Inferior parietal cortex (tissue), 1 donor: Measurements from ENCODE around the gene RNF145.
"Not testable (repeated sequence)": the region's sequence is repeated elsewhere in the genome, so short reads cannot be mapped to it uniquely, and the experiment has no call there.

Experiments used
- DNase-seq: peaks from one replicate; pipeline ENCODE4 v3.0.0-alpha.2; 2016; ENCODE audit errors: extremely low spot score

Gene RNF145, protein sequence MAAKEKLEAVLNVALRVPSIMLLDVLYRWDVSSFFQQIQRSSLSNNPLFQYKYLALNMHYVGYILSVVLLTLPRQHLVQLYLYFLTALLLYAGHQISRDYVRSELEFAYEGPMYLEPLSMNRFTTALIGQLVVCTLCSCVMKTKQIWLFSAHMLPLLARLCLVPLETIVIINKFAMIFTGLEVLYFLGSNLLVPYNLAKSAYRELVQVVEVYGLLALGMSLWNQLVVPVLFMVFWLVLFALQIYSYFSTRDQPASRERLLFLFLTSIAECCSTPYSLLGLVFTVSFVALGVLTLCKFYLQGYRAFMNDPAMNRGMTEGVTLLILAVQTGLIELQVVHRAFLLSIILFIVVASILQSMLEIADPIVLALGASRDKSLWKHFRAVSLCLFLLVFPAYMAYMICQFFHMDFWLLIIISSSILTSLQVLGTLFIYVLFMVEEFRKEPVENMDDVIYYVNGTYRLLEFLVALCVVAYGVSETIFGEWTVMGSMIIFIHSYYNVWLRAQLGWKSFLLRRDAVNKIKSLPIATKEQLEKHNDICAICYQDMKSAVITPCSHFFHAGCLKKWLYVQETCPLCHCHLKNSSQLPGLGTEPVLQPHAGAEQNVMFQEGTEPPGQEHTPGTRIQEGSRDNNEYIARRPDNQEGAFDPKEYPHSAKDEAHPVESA

DNA sequence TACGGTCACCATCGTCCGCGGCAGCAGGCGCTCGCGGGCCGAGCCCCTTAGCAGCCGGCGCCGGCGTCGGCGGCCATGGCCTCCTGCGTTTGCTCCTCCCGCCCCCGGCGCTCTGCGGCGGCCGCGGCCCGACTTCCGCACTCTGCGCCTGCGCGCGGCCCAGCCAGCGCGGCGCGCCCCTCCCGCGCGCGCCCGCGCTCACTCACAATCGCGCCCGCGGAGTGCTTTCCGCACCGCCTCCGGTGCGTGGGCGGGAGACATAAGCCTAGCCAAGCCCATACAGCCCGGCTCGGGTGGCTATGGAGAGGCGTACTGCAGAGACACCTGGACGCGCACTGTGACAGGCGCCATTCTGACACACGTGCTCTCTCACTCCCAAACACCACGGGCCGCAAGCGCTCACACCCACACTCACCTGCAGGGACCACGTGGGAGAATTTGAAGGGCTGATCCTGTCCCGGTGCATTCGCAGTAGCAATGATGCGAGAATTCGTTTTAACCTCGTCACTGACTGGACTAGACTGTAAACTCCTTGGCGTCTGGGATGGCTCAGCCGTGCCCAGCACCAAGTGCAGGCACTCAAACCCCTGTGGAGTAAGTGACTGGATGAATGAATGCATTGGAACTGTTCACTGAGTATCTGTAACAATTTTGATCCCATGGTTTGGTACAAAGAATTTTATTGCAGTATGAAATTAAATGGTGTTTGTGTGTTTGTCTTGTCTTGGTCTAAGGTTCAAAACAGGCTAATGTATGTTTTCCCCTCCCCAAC, at the start of gene RNF145:
RNF145 (minus strand) TSS at position 116 of the 772 bp plus-strand sequence. CDS start 5,936 bp downstream, outside the sequence.
- DNase-seq: peak; percentile 75

DNA sequence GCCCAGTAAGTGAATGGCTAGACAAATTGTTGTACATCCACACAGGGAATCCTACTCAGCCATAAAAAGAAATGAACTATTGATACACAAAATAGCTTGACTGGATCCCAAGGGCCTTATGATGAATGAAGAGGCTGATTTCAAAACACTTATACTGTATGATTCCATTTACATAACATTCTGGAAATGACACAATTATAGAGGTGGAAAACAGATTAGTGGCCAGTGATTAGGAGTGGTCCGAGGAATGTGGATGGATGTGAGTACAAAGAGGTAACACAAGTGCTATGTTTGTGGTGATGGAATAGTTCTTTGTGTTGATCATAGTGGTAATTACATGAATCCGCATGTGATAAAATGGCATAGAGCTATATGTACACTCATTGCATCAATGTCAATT, 49.0 kb upstream of the RNF145 start:
- DNase-seq: no peak

DNA sequence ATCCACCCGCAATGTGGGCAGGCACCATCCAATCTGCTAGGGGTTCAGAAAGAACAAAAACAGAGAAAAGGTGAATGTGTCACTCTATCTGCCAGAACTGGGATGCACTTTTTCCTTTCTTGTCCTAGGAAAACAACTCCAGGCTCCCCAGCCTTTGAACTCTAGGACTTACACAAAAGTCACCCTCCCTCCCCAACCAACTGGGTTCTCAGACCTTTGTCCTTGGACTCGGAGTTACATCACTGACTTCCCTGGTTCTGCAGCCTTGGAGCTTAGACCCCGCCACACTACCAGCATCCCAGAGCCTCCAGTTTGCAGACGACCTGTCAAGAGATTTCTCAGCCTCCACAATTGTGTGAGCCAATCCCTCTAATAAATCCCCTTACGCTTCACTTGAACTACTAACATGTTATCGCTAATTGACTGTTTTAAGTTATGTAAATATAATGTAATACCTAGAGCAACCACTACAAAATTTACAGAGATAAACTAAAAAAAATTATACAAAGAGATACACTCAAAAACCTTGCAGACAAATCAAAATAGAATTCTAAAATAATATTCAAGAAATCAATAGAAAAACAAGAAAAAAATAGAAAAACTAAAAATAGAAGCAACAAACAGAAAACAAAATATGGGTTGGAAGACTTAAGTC, 48.4 kb upstream of the RNF145 start:
- DNase-seq: no peak

DNA sequence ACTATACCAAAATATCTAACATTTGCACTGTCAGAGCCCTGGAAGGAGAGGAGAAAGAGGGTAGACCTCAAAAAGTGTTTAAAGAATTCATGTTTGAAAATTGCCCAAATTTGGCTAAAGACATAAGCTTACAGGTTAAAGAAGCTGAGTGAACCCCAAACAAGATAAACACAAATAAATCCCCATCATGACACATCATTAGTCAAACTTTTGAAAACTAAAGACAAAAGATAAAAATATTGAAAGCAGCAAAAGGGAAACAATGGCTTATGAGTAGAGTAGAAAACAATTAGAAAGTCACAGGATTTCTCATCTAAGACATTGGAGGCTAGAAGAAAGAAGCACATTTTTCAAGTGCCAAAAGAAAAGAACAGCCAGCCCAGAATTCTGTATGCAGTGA, 47.7 kb upstream of the RNF145 start:
- DNase-seq: no peak

DNA sequence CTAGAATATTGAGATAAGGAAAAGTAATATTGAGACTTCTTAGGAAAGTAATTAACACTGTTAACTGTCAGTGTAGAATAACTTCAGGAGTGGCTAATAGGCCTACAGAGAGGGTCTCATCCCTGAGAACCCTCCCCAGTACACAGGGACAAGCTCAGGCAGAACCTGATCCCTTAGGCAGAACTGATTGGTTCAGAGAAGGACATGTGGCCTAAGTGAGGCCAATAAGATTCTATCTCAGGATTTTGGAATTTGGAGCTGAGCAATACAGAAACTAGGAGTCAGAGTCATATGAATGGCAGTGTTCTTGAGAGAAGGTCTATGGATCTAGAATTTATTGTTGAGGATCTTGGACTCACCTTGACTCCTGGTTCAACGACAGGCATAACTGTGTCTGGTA, 42.8 kb upstream of the RNF145 start:
- DNase-seq: no peak

DNA sequence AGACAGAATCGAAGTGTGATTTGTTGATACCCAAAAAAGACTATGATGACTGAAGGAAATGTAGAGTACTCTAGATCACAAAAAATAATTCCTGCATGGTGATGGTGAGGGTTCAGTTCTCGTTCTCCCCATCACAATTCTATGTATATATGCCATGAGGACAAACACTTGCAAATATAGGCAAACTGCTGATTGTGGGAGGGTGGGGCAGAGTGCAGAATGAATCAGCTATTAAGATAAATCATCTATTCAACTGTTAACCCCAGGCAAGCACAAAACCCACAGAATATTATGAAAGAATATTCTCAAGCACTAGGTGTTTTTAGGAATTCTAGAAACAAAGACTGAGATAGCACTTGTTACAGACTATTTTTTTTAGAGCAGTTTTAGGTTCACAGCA, 39.8 kb upstream of the RNF145 start:
- no peak for DNase-seq

DNA sequence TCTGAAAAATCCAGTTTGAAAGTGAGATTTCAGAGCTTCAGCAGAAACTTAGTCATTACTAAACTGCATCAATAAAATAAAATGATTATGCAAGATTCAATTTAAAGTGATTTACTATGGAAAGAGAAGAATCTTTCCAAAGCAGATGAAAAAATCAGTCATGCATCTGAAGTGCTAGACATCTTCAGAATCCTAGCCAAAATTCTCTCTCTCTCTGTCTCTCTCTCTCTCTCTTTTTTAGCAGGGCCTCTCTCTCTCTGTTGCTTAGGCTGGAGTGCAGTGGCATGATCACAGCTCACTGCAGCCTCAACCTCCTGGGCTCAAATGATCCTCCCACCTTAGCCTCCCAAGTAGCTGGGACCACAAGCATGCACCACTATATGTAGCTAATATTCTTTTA, 35.5 kb upstream of the RNF145 start:
- no peak for DNase-seq

DNA sequence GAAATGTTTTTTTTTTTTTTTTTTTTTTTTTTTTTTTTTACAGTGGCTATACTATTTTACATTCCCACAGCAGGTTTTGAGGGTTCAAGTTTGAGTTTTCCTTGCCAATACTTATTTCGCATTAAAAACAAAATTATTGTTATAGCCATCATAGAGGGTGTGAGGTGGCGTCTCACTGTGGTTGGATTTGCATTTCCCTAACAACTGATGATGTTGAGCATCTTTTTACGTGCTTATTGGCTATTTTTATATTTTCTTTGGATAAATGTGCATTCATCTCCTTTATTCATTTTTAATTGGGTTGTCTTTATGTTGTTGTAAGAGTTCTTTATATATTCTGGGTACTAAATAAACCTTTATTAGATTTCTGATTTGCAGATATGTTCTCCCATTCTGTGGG, 34.8 kb upstream of the RNF145 start:
- DNase-seq: no peak

DNA sequence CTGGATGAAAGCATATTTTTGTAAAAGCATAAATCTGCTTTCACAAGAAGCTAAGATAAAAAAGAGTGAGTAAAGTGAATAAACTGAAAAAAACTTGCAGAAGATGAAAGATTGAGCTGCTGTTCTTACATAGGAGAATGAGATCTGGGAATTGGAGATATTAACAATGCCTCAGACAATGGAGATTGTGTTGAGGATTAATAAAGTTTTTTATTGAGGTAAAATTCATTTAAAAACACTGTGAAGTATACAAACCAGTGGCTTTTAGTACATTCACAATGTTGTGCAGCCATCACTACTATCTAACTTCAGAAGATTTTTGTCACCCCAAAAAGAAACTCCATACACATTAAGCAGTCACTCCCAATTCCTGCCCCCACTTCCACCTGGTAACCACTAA, 34.0 kb upstream of the RNF145 start:
- DNase-seq: no peak

DNA sequence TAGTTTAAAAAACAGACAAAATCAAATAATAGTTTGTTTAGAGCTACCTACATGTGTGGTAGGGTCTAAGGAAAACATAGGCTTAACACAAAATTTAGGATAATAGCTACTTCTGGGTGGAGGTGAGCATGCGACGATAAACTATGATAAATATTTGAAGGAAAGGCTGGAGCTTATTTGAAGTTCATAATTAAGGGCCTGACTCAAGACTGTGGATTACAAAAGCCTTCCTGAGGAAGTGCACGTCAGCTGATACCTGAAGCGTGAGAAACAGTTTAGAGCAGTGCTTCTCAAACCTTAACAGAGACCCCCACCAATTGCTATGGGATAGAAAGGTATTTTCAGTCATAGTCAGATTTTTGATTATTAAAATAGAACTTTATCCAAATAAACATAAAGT, 33.3 kb upstream of the RNF145 start:
- DNase-seq: no peak

DNA sequence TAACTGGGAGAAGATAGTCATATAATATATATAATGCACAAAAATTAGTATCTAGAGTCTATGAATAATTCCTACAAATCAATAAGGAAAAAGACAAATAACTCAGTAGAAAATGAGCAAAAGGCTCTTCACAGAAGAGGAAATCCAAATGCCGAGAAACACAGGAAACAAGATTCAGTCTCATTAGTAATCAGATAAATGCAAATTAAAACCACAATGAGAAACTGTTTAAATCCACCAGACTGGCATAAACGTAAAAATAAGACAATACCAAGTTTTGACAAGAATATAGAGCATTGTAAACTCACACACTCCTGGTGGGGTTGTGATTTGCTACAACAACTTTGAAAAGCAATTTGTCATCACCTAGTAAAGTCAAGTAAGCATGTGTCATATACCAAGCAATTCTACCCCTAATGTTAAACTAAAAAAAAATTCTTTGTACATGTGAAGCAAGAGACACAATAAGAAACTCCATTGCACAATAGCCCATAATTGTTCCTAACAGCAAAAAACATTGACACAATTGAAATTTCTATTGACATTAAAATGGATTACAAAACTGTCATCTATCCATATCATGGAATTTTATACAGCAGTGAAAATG, 32.7 kb upstream of the RNF145 start:
- DNase-seq: no peak

DNA sequence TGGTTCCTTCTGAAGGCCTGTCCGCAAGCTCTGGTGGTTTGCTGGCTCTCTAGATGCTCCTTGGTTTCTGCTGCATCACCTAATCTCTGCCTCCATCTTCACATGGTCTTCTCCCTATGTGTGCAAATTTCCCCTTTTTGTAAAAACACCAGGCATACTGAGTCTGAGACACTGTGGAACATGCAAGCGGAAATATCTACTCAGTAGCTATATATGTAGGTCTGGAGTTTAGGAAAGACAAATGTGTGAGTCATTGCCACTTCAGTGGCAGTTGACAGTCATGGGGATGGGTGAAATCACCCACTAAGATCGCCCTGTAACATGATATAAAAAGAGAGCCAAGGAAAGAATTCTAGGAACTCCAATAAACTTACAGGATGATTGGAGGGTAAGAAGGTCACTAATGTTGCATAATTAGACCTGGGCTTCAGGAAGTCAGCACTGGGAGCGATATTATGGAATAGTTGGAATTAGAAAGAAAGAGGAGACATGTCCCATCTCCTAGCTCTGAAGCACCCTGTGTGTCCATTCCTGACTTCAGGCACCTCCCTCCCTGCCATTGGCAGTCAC, 31.0 kb upstream of the RNF145 start:
- no peak for DNase-seq

DNA sequence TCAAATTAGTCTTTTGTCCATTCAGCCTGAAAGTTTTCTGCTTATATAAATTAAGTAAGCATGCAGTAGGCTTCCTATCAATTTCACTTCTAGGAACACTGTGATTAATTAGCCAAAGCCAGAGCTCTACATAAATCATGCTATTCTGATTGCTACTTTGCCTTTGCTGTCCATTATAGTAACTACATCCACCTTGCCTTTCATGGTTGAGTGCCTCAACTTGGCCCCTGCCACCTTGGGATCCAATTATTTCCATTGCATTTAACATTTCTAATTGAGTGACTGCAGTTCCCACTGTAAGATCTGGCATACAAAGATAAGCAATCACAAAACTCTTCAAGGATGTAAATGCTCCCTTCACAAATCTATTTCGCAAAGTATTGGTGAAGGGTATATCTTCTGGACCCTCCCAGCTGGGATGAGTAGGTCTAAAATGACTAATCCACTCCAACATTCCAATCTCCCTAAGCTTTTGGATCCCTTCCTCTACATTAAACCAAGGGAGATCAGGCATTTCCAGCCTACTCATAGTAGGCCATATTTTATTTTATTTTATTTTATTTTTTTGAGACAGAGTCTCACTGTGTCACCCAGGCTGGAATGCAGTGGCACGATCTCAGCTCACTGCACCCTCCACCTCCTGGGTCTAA, 26.6 kb upstream of the RNF145 start:
- not testable (repeated sequence) for DNase-seq

DNA sequence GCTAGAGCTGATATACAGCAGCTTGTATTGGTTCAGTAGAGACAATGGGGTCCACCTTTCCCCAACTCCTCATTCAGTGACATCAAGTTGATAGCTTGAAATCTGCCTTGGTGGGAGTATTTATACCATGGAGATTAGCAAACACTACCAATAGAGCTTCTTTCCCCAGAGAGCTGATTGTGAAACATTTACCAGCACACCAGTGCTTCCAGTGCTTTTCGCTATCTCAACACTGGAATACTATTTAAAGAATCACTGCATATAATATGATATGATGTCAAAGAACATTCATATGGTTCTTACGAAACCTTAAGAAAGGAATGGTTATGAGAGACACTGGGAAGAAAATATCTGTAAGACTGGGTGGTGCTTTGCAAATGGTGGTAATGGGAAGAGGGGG, 21.8 kb upstream of the RNF145 start:
- no peak for DNase-seq

DNA sequence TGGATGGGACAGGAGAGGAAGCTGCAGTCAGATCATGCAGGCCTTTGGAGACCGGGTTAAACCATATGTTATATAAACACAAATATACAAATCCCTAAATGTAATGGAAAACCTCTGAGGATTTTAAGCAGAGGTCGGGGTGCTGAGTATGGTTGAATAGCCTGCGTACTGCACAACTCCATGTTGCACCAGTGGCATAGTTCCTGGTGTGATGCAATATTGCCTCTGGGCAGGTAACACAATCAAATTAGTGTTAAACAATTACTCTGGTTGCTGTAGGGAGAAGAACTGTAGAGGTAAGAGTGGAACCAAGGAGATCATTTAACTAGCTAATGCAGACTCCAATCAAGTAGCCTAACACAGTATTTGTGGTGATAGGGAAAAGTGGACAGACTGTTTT, 21.3 kb upstream of the RNF145 start:
- DNase-seq: no peak

DNA sequence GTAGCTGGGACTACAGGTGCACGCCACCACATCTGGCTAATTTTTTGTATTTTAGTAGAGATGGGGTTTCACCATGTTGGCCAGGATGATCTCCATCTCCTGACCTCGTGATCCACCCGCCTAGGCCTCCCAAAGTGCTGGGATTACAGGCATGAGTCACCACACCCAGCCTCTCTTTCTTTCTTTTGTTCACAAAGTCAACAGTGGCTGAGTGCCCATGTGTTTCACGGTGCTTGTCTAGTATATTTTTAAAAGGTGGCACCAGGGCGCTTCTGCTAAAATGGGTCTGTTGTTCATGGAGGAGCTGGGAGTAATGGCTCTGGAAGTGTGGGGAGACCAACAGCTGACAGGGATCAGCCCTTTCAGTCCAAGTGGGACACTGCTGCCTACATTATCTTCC, 18.7 kb upstream of the RNF145 start:
- not testable (repeated sequence) for DNase-seq

DNA sequence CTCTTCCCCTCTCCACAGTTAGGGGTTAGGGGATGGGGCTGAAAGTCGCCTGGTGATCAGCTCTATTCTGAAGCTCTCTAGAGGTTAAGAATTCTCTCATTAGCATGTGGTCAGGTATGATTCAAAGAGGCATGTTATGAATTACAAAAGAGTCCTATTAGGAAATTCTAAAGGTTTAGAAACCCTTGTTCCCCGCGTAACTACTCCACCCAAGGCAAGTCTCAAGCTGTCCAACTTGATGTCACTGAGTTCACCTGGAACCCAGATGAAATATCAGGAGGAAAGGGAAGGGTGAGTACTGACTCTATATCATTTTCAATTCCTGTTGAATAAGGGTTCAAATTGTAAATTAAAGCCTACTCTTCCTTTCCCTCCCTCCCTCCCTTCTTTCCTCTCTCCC, 18.1 kb upstream of the RNF145 start:
- no peak for DNase-seq

DNA sequence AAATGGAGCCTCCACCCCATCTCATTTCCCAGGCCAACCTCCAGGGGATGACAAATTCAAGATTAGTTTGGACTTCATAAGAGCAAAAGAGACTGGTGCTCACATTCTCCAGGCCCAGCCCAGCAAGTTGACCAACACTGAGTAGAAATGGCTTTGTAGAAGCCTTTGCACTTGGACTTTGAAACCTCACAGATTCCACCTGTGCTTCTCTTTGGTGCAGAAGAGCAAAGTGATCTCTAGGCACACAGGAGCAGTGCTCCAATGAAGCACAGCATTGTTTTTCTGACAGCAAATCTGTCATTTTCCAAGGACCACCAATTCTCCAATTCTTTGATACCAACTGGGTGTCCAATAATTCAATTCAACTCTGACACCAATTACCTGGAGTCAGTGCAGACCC, 17.1 kb upstream of the RNF145 start:
- DNase-seq: no peak

DNA sequence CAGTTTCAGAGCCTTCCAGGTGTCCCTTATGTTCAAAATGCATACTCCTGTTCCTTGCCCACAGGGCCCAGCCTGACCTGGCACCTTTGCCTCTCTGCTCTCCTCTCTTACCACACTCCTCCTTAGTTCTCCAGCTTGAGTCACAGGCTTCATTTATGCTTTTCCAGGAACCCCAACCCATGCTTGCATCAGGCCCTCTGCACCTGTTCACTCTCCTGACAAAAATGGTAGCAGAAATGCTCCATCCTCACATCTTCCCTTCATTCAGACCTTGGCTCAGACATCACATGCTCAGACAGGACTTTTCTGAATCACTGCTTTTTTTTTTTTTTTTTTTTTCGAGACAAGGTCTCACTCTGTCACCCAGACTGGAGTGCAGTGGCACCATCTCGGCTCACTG, 15.1 kb upstream of the RNF145 start:
- DNase-seq: no peak

DNA sequence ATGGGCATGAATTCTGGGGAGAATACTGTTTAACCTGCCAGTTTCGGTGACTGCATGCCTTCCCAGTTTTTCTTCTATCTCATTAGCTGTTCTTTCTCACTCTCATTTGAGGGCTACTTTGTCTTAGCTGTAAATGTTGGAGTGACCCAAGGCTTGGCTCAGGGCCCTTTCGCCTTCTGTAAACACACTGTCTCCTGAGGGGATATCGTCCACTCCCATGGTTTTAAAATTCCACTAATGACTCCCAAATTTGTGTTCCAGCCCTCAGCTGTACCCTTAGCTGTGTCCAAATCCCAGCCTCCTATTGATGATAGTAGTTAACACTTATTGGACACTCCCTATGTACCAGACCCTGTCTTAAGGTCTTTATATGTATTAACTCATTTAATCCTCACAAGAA, 14.1 kb upstream of the RNF145 start:
- no peak for DNase-seq

DNA sequence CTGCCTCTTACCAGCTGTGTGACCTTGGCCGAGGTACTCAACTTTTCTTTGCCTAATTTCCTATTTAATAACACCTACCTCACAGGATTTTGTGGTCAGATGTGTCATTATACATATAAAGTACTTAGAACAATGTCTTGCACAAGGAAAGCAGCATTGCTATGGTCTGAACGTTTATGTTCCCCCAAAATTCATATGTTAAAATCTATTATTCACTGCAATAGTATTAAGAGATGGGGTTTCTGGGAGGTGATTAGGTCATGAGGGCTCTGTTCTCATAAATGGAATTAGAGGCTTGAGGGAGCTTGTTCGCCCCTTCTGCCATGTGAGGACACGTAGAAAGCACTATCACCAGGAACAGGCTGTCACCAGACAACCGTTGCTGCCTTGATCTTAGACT, 10.9 kb upstream of the RNF145 start:
- no peak for DNase-seq
